A549 (cell line): ENCODE data around the gene CCDC159. TPM values are rescaled to one million over a fixed set of nuclear protein-coding genes. Genes with fewer than 3 reads are reported as not detected.

ENCODE experiments used
- ATAC-seq, 2 experiments: fragments of 200-7000 bp in 1 of 2; fragments of >200 bp in 1 of 2; cut with Nextera tagmentation in 1 of 2; cut with Tn5 transposase in 1 of 2; 3 replicates each; pipeline versions ENCODE4 v1.8.0 to v1.9.1; 2018 to 2020; ENCODE audit warnings: mild to moderate bottlenecking in 1 of 2, moderate library complexity in 1 of 2
- CTCF ChIA-PET: fragments of 300-600 bp; sonication (Branson Sonifier 250); formaldehyde crosslinking; extraction: SDS; loops from one replicate; lab custom pipeline; 2021; ENCODE audit warnings: antibody characterized with exemption, inconsistent platforms; lab: Yijun Ruan, JAX
- POLR2A ChIA-PET: fragments of 350-600 bp; formaldehyde crosslinking; extraction: SDS; loops from one replicate; lab custom pipeline; 2021; ENCODE audit warnings: antibody characterized with exemption, inconsistent platforms; lab: Yijun Ruan, JAX
- DNase-seq, 2 experiments: peaks; one replicate each; pipeline versions ENCODE4 v3.0.0 to v3.0.0-alpha.2; 2011 to 2016; ENCODE audit warnings: low read depth in 1 of 2, low spot score in 1 of 2
- FAIRE-seq: peaks from 2 replicates; lab custom pipeline; 2011; peaks lifted over from hg19 to GRCh38; lab: Jason Lieb, UNC
- H3K27ac ChIP-seq, 2 experiments: fragments of >200 bp; sonication (Bioruptor Twin); formaldehyde crosslinking; 3 replicates each; pipeline ENCODE4 v1.5.1; 2016 to 2017
- H3K4me1 ChIP-seq: fragments of >200 bp; sonication (Bioruptor Twin); formaldehyde crosslinking; 3 replicates; pipeline ENCODE4 v1.6.1; 2016
- H3K4me2 ChIP-seq: fragments of >200 bp; sonication (Bioruptor Twin); formaldehyde crosslinking; 3 replicates; pipeline ENCODE4 v1.6.1; 2016
- H3K4me3 ChIP-seq: fragments of >200 bp; sonication (Bioruptor Twin); formaldehyde crosslinking; 3 replicates; pipeline ENCODE4 v1.5.1; 2016
- H3K9me3 ChIP-seq: fragments of >200 bp; sonication (Bioruptor Twin); formaldehyde crosslinking; 3 replicates; pipeline ENCODE4 v1.6.1; 2016
- BHLHE40 ChIP-seq: IDR thresholded peaks from 2 replicates; pipeline ENCODE4 v1.6.1; 2012; ENCODE audit warnings: low read depth, low read length, inconsistent platforms
- CBX2 ChIP-seq: fragments of 200-600 bp; sonication (generic); IDR thresholded peaks from 2 replicates; pipeline ENCODE4 v1.6.1; 2016; ENCODE audit warnings: low read depth, mild to moderate bottlenecking, borderline replicate concordance
- CEBPB ChIP-seq, 2 experiments: fragments of >200 bp in 1 of 2; sonication (Bioruptor Twin) in 1 of 2; formaldehyde crosslinking in 1 of 2; IDR thresholded peaks; 2 replicates each; pipeline ENCODE4 v1.6.1; 2012 to 2016
- CHD2 ChIP-seq: fragments of 150-350 bp; IDR thresholded peaks from 2 replicates; pipeline ENCODE4 v1.6.1; 2014; ENCODE audit warnings: low read length; ENCODE audit not compliant: partially characterized antibody
- FOSB ChIP-seq: fragments of 250-450 bp; sonication (Bioruptor Pico); IDR thresholded peaks from 2 replicates; pipeline ENCODE4 v1.5.0; 2020; ENCODE audit warnings: mild to moderate bottlenecking, moderate library complexity
- HDAC2 ChIP-seq: fragments of 200-600 bp; sonication (generic); IDR thresholded peaks from 2 replicates; pipeline ENCODE4 v1.6.1; 2016
- HOXB5 ChIP-seq: fragments of 250-450 bp; sonication (Bioruptor Pico); IDR thresholded peaks from 2 replicates; pipeline ENCODE4 v1.5.0; 2020; ENCODE audit warnings: mild to moderate bottlenecking, moderate library complexity
- JUN ChIP-seq, 2 experiments: fragments of >200 bp; sonication (Bioruptor Twin); formaldehyde crosslinking; IDR thresholded peaks; 2 replicates in 1 of 2; 3 replicates in 1 of 2; pipeline ENCODE4 v1.6.1; 2016 to 2017
- KDM1A ChIP-seq: fragments of 200-600 bp; sonication (generic); IDR thresholded peaks from 2 replicates; pipeline ENCODE4 v1.6.1; 2016; ENCODE audit warnings: low read depth, mild to moderate bottlenecking
- MAZ ChIP-seq: fragments of 150-350 bp; IDR thresholded peaks from 2 replicates; pipeline ENCODE4 v1.6.1; 2014; ENCODE audit warnings: antibody characterized with exemption, low read depth, low read length, borderline replicate concordance
- PHF8 ChIP-seq: fragments of 200-600 bp; sonication (generic); IDR thresholded peaks from 2 replicates; pipeline ENCODE4 v1.6.1; 2016; ENCODE audit warnings: low read depth, mild to moderate bottlenecking, antibody characterized with exemption, moderate library complexity, borderline replicate concordance
- RARB ChIP-seq: fragments of 250-450 bp; sonication (Bioruptor Pico); IDR thresholded peaks from 2 replicates; pipeline ENCODE4 v1.8.0; 2021; ENCODE audit warnings: mild to moderate bottlenecking, moderate library complexity
- RCOR1 ChIP-seq: fragments of 150-350 bp; IDR thresholded peaks from 2 replicates; pipeline ENCODE4 v1.6.1; 2014; ENCODE audit warnings: antibody characterized with exemption, low read length, low read depth
- SMC3 ChIP-seq: fragments of >200 bp; sonication (Bioruptor Twin); formaldehyde crosslinking; IDR thresholded peaks from 3 replicates; pipeline ENCODE4 v1.6.1; 2018; ENCODE audit warnings: inconsistent platforms
- TFCP2L1 ChIP-seq: fragments of 250-450 bp; sonication (Bioruptor Pico); IDR thresholded peaks from 2 replicates; pipeline ENCODE4 v1.5.0; 2021; ENCODE audit warnings: mild to moderate bottlenecking
- ZFP36 ChIP-seq: fragments of 450-650 bp; IDR thresholded peaks from 2 replicates; pipeline ENCODE4 v1.6.1; 2014; ENCODE audit warnings: borderline replicate concordance; ENCODE audit not compliant: partially characterized antibody
- ZSCAN20 ChIP-seq: fragments of 250-450 bp; sonication (Bioruptor Pico); IDR thresholded peaks from 2 replicates; pipeline ENCODE4 v1.8.0; 2022; ENCODE audit warnings: mild to moderate bottlenecking, moderate library complexity
- WGBS: methylation state at CpG from one replicate; pipeline ENCODE4 v1.1.6; 2017; ENCODE audit errors: missing lambda C conversion rate; 5-methylcytosine and 5-hydroxymethylcytosine counted together
- polyA plus RNA-seq, 4 experiments: library from polyadenylated mRNA; depleted of rRNA in 3 of 4; stranded (reverse); fragments of >200 nt; fragmentation: RNase III in 1 of 4; extraction: RNeasy Plus Mini Kit Qiagen cat#74134 plus additional on column Dnase treatment in 1 of 4; gene quantifications; 2 replicates in 3 of 4; 3 replicates in 1 of 4; pipeline ENCODE4 v1.2.3, GENCODE V29; 2011 to 2017
- TF ChIP-seq, protein P1 (sequence below): fragments of >200 bp; sonication (Bioruptor Twin); formaldehyde crosslinking; IDR thresholded peaks from 3 replicates; pipeline ENCODE4 v1.6.1; 2016
- TF ChIP-seq, protein P2 (sequence below): fragments of 200-600 bp; sonication (generic); IDR thresholded peaks from 2 replicates; pipeline ENCODE4 v1.6.1; 2016; ENCODE audit warnings: antibody characterized with exemption, mild to moderate bottlenecking, moderate library complexity
- TF ChIP-seq, protein P3 (sequence below): fragments of 450-650 bp; IDR thresholded peaks from 2 replicates; pipeline ENCODE4 v1.6.1; 2014; ENCODE audit warnings: antibody characterized with exemption
- TF ChIP-seq, protein P4 (sequence below): fragments of 250-450 bp; sonication (Bioruptor Pico); IDR thresholded peaks from 2 replicates; pipeline ENCODE4 v1.5.0; 2020; ENCODE audit warnings: low read depth, mild to moderate bottlenecking, moderate library complexity
- TF ChIP-seq, protein P5 (sequence below): fragments of 250-450 bp; sonication (Bioruptor Pico); IDR thresholded peaks from 2 replicates; pipeline ENCODE4 v1.5.0; 2021; ENCODE audit warnings: mild to moderate bottlenecking, moderate library complexity, borderline replicate concordance

CCDC159 gene
- polyA plus RNA-seq, 2 of the 4 experiments (the other 2 are of a cell fraction), result 8.4 to 11.3 TPM

DNA sequence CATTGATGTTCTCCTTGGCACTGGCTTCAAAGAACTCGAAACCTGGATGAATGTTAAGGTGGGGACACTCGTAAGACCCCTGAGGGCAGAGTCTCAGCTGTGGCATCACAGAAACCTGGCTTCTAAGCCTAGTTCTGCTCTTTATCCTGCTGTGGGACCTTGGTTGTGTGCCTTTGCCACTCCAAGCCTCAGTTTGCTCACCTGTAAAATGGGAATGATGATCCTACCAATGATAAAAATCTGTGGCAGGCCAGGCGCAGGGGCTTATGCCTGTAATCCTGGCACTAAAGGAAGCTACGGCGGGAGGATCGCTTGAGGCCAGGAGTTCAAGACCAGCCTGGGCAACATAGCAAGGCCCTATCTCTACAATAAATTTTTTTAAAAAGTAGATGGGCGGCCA, 20.8 kb upstream of the CCDC159 start:
- Histone ChIP-seq H3K4me1 (peaks cover 32% of the 10 kb centered on the region), H3K4me2 (no peak overlapping the region), H3K9me3 (no peaks in the 10 kb centered on the region), H3K27ac (peak overlapping the region; percentile 79 to 89; a peak in 5 of 6 replicates), H3K4me3 (no peak overlapping the region)
- ChIA-PET CTCF (interaction anchor here (0.6 to 1.3 kb wide), 3 partner anchors 44 to 157 kb away, joined by 3 to 4 read pairs (median 3); no protein-coding TSS in a partner anchor), POLR2A (no interaction called here)
- no peak for FAIRE-seq
- ATAC-seq, result no peak
- TF ChIP-seq, protein P1, sequence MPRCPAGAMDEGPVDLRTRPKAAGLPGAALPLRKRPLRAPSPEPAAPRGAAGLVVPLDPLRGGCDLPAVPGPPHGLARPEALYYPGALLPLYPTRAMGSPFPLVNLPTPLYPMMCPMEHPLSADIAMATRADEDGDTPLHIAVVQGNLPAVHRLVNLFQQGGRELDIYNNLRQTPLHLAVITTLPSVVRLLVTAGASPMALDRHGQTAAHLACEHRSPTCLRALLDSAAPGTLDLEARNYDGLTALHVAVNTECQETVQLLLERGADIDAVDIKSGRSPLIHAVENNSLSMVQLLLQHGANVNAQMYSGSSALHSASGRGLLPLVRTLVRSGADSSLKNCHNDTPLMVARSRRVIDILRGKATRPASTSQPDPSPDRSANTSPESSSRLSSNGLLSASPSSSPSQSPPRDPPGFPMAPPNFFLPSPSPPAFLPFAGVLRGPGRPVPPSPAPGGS, result no peak
- TF ChIP-seq ZFP36 (no peak), PHF8 (no peak), KDM1A (peak; percentile 67; the same call in 1 of the 2 replicates)
- 92% methylated on average over 7 of the region's 7 CpGs for WGBS
- DNase-seq, result no peak

DNA sequence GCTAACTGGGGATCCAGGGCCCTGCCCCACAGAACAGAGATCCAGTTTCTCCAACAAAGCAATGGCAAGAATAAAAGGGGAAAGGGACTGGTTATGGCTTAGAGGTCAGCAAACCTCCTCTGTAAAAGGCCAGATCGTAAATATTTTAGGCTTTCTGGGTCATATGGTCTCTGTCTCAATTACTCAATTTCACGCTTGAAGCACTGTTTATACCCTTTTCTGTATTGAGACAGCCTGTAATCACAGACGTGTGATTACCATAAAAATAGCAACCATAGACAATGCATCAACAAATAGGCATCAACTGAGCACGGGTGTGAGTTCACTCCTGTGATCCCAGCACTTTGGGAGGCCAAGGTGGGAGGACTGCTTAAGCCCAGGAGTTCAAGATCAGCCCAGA, 16.2 kb upstream of the CCDC159 start:
- no peak for DNase-seq
- ATAC-seq, result no peak
- peaks cover 2% of the 10 kb centered on the region; the same call in 2 of the 3 replicates for H3K4me1 ChIP-seq
- WGBS, result 89% methylated on average over 4 of the region's 4 CpGs
- no peak overlapping the region for H3K4me3 ChIP-seq
- ChIA-PET POLR2A (no interaction called here), CTCF (no interaction called here)
- no peak overlapping the region for H3K27ac ChIP-seq
- H3K4me2 ChIP-seq, result no peak overlapping the region
- no peak for FAIRE-seq
- TF ChIP-seq FOSB (CRISPR knock-in tag), result no peak
- TF ChIP-seq MAZ, result no peak
- no peak for TF ChIP-seq HOXB5
- TF ChIP-seq KDM1A, result no peak
- TF ChIP-seq, protein P2, sequence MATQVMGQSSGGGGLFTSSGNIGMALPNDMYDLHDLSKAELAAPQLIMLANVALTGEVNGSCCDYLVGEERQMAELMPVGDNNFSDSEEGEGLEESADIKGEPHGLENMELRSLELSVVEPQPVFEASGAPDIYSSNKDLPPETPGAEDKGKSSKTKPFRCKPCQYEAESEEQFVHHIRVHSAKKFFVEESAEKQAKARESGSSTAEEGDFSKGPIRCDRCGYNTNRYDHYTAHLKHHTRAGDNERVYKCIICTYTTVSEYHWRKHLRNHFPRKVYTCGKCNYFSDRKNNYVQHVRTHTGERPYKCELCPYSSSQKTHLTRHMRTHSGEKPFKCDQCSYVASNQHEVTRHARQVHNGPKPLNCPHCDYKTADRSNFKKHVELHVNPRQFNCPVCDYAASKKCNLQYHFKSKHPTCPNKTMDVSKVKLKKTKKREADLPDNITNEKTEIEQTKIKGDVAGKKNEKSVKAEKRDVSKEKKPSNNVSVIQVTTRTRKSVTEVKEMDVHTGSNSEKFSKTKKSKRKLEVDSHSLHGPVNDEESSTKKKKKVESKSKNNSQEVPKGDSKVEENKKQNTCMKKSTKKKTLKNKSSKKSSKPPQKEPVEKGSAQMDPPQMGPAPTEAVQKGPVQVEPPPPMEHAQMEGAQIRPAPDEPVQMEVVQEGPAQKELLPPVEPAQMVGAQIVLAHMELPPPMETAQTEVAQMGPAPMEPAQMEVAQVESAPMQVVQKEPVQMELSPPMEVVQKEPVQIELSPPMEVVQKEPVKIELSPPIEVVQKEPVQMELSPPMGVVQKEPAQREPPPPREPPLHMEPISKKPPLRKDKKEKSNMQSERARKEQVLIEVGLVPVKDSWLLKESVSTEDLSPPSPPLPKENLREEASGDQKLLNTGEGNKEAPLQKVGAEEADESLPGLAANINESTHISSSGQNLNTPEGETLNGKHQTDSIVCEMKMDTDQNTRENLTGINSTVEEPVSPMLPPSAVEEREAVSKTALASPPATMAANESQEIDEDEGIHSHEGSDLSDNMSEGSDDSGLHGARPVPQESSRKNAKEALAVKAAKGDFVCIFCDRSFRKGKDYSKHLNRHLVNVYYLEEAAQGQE, result no peak
- no peak for TF ChIP-seq BHLHE40
- no peak for TF ChIP-seq CHD2
- TF ChIP-seq TFCP2L1, result no peak
- no peak for TF ChIP-seq CBX2
- TF ChIP-seq SMC3, result no peak
- H3K9me3 ChIP-seq, result no peaks in the 10 kb centered on the region

DNA sequence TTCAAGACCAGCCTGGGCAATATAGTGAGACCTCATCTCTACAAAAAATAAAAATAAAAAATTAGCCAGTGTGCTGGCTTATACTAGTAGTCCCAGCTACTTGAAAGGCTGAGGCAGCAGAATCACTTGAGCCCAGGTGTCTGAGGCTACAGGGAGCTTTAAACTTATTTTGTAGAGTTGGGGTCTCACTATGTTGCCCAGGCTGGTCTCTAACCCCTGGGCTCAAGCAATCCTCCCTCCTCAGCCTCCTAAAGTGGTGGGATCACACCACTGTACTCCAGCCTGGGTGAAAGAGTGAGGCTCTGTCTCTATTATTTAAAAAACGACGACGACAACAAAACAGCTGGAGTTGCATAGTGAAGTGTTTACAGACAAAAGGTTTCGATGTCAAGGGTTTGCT, 14.8 kb upstream of the CCDC159 start:
- no peaks in the 10 kb centered on the region for H3K4me1 ChIP-seq
- no peak for TF ChIP-seq RARB (CRISPR knock-in tag)
- TF ChIP-seq, all 56 proteins: peak for 0
- 96% methylated on average over 4 of the region's 4 CpGs for WGBS
- H3K9me3 ChIP-seq, result no peaks in the 10 kb centered on the region
- POLR2A ChIA-PET, result no interaction called here
- no peak overlapping the region for H3K27ac ChIP-seq
- no peak overlapping the region for H3K4me2 ChIP-seq
- CTCF ChIA-PET, result interaction anchor here (1.3 kb wide), 1 partner anchor 17 kb away, joined by 4 read pairs; no protein-coding TSS in a partner anchor
- ATAC-seq (no peak), FAIRE-seq (no peak), DNase-seq (no peak)
- H3K4me3 ChIP-seq, result no peak overlapping the region

DNA sequence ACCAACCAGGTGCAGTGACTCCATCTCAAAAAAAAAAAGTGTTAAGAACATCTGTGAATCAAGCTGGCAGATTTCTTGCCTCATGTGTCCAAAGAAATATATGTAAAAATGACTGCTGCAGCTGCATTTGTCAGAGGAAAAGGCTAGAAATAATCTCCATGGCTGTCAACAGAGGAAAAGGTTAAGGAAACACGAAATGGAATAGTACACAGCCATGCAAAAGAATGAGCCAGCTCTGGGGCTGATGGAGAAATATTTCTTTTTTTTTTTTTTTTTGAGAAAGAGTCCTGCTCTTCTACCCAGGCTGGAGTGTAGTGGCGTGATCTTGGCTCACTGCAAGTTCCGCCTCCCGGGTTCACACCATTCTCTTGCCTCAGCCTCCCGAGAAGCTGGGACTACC, 13.5 kb upstream of the CCDC159 start:
- Histone ChIP-seq H3K9me3 (no peaks in the 10 kb centered on the region), H3K4me3 (no peak overlapping the region), H3K4me1 (no peaks in the 10 kb centered on the region)
- DNase-seq (no peak), FAIRE-seq (no peak), ATAC-seq (no peak)
- ChIA-PET CTCF (interaction anchor here (1.3 to 1.5 kb wide), 2 partner anchors 48 to 150 kb away, joined by 4 to 6 read pairs; no protein-coding TSS in a partner anchor), POLR2A (no interaction called here)
- TF ChIP-seq CEBPB (IDR thresholded peaks at IDR 0.05) (no peak), ZSCAN20 (CRISPR knock-in tag) (no peak), JUN (IDR thresholded peaks at IDR 0.05) (no peak), RCOR1 (no peak), HDAC2 (no peak)
- TF ChIP-seq, protein P3, sequence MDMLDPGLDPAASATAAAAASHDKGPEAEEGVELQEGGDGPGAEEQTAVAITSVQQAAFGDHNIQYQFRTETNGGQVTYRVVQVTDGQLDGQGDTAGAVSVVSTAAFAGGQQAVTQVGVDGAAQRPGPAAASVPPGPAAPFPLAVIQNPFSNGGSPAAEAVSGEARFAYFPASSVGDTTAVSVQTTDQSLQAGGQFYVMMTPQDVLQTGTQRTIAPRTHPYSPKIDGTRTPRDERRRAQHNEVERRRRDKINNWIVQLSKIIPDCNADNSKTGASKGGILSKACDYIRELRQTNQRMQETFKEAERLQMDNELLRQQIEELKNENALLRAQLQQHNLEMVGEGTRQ, result no peak
- TF ChIP-seq, protein P4, sequence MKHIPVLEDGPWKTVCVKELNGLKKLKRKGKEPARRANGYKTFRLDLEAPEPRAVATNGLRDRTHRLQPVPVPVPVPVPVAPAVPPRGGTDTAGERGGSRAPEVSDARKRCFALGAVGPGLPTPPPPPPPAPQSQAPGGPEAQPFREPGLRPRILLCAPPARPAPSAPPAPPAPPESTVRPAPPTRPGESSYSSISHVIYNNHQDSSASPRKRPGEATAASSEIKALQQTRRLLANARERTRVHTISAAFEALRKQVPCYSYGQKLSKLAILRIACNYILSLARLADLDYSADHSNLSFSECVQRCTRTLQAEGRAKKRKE (CRISPR knock-in tag), result no peak
- TF ChIP-seq, protein P5, sequence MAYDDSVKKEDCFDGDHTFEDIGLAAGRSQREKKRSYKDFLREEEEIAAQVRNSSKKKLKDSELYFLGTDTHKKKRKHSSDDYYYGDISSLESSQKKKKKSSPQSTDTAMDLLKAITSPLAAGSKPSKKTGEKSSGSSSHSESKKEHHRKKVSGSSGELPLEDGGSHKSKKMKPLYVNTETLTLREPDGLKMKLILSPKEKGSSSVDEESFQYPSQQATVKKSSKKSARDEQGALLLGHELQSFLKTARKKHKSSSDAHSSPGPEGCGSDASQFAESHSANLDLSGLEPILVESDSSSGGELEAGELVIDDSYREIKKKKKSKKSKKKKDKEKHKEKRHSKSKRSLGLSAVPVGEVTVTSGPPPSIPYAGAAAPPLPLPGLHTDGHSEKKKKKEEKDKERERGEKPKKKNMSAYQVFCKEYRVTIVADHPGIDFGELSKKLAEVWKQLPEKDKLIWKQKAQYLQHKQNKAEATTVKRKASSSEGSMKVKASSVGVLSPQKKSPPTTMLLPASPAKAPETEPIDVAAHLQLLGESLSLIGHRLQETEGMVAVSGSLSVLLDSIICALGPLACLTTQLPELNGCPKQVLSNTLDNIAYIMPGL (CRISPR knock-in tag), result no peak
- TF ChIP-seq, all 56 proteins: peak for 0
- H3K27ac ChIP-seq, result no peak overlapping the region
- 90% methylated on average over 5 of the region's 5 CpGs for WGBS
- no peak overlapping the region for H3K4me2 ChIP-seq
